Testis (tissue), 3 donors: ENCODE measurements around the gene ZFPM1. TPM values are rescaled to one million over a fixed set of nuclear protein-coding genes. Genes with fewer than 3 reads are reported as not detected.

Source experiments
- DNase-seq: peaks from one replicate; pipeline ENCODE4 v3.0.0-alpha.2; 2019
- H3K27ac ChIP-seq, 2 donors: fragments of 200-600 bp; sonication (generic); one replicate each; pipeline ENCODE4 v1.5.1; 2019
- H3K27me3 ChIP-seq: fragments of 200-600 bp; sonication (generic); one replicate; pipeline ENCODE4 v1.5.1; 2019
- H3K36me3 ChIP-seq: fragments of 200-600 bp; sonication (generic); one replicate; pipeline ENCODE4 v1.5.1; 2017; ENCODE audit warnings: low read depth; ENCODE audit errors: missing control alignments
- H3K4me1 ChIP-seq: fragments of 200-600 bp; sonication (generic); one replicate; pipeline ENCODE4 v1.5.1; 2019
- H3K4me3 ChIP-seq, 2 donors: fragments of 200-600 bp; sonication (generic); one replicate each; pipeline ENCODE4 v1.5.1; 2017 to 2019
- H3K9me3 ChIP-seq: fragments of 200-600 bp; sonication (generic); one replicate; pipeline ENCODE4 v1.5.1; 2017
- CTCF ChIP-seq, 3 experiments: fragments of 450-650 bp in 2 of 3; fragments of 200-600 bp in 1 of 3; sonication (generic) in 1 of 3; IDR thresholded peaks; one replicate each; pipeline ENCODE4 v1.5.1; 2016 to 2019; ENCODE audit warnings: antibody characterized with exemption in 3 of 3, mild to moderate bottlenecking in 2 of 3, moderate library complexity in 1 of 3
- POLR2A ChIP-seq: fragments of 450-650 bp; IDR thresholded peaks from one replicate; pipeline ENCODE4 v1.6.1; 2017; ENCODE audit warnings: antibody characterized with exemption, mild to moderate bottlenecking, moderate library complexity
- WGBS, 2 donors: methylation state at CpG; one replicate each; pipeline ENCODE4 v1.1.5; 2018; 5-methylcytosine and 5-hydroxymethylcytosine counted together
- intact Hi-C: fragments of 100-400 bp; cut with DNase I; formaldehyde crosslinking; loops from one replicate; pipeline ENCODE4 v1.15.1; 2023; ENCODE audit warnings: low total_unique reads
- polyA plus RNA-seq: library from polyadenylated mRNA; stranded (reverse); fragments of 350-450 nt; fragmentation: Illumina TruSeq; extraction: RNeasy Lipid Tissue Mini Kit (QIAGEN cat#74804); gene quantifications from one replicate; pipeline ENCODE4 v1.2.3, GENCODE V29; 2014; ENCODE audit warnings: low read depth, low replicate concordance; ENCODE audit not compliant: insufficient read depth
- total RNA-seq, 2 donors: library from RNA; depleted of rRNA; stranded (reverse); fragments of >200 nt; gene quantifications; one replicate each; pipeline ENCODE4 v1.2.3, GENCODE V29; 2016

Gene ZFPM1
- total and polyA plus RNA-seq, 3 donors from 2014 or later: 12.8 to 25.1 (median 23.9) TPM

GRCh38 chr16:88538366-88539060, 85.4 kb downstream of the ZFPM1 start:
- peaks cover 4% of the 10 kb centered on the region for H3K4me1 ChIP-seq
- no peaks in the 10 kb centered on the region for H3K9me3 ChIP-seq
- no peaks in the 10 kb centered on the region for H3K36me3 ChIP-seq
- H3K27me3 ChIP-seq: no peaks in the 10 kb centered on the region
- TF ChIP-seq POLR2A: no peak
- TF ChIP-seq CTCF (IDR thresholded peaks at IDR 0.05): no peak
- H3K4me3 ChIP-seq: no peak overlapping the region
- WGBS, 2 donors: 48 to 69% methylated on average over 23 of the region's 23 CpGs
- no peak overlapping the region for H3K27ac ChIP-seq
- intact Hi-C loops: no loop called here
- DNase-seq: no peak

GRCh38 chr16:88539261-88539651, 86.2 kb downstream of the ZFPM1 start:
- 72% methylated on average over 12 of the region's 12 CpGs; no CpG with 5 or more reads in 1 of the 2 donors for WGBS, 2 donors
- intact Hi-C loops: no loop called here
- H3K36me3 ChIP-seq: no peaks in the 10 kb centered on the region
- DNase-seq: no peak
- H3K4me3 ChIP-seq: no peak overlapping the region
- H3K9me3 ChIP-seq: no peaks in the 10 kb centered on the region
- no peak overlapping the region for H3K27ac ChIP-seq
- TF ChIP-seq POLR2A (no peak), CTCF (IDR thresholded peaks at IDR 0.05) (no peak)
- no peaks in the 10 kb centered on the region for H3K27me3 ChIP-seq
- peaks cover 4% of the 10 kb centered on the region for H3K4me1 ChIP-seq

- Histone ChIP-seq H3K36me3 (no peaks in the 10 kb centered on the region), H3K27ac (no peak overlapping the region), H3K27me3 (no peaks in the 10 kb centered on the region), H3K4me1 (peaks cover 4% of the 10 kb centered on the region), H3K9me3 (no peaks in the 10 kb centered on the region), H3K4me3 (no peak overlapping the region)
- 45 to 47% methylated on average over 14 to 26 of the region's 26 CpGs for WGBS, 2 donors
- no peak for DNase-seq
- TF ChIP-seq POLR2A: no peak
- no peak for TF ChIP-seq CTCF (IDR thresholded peaks at IDR 0.05)
- intact Hi-C loops: no loop called here
Measured at GRCh38 chr16:88539652-88540345, 86.7 kb downstream of the ZFPM1 start.

GRCh38 chr16:88540346-88540977, 87.4 kb downstream of the ZFPM1 start:
- DNase-seq: no peak
- Histone ChIP-seq H3K27me3 (no peaks in the 10 kb centered on the region), H3K4me1 (no peaks in the 10 kb centered on the region), H3K27ac (no peak overlapping the region), H3K4me3 (no peak overlapping the region), H3K9me3 (no peaks in the 10 kb centered on the region), H3K36me3 (no peaks in the 10 kb centered on the region)
- TF ChIP-seq POLR2A (no peak), CTCF (IDR thresholded peaks at IDR 0.05) (no peak)
- 67 to 70% methylated on average over 2 to 20 of the region's 20 CpGs for WGBS, 2 donors
- intact Hi-C loops: no loop called here
